Measurements from ENCODE around the gene C14orf93. TPM values are rescaled to one million over a fixed set of nuclear protein-coding genes. Genes with fewer than 3 reads are reported as not detected.

C14orf93 gene
- total and polyA plus RNA-seq, 9 of the 15 experiments (the other 6 are each of a cell fraction or from before 2014, with no cell fraction given): 2.2 to 22.4 (median 16.1) TPM

- TF ChIP-seq ATF3 (IDR thresholded peaks at IDR 0.05) (no peak), ATF3 (CRISPR knock-in tag; conservative IDR thresholded peaks at IDR 0.05) (no peak; the same call in 1 of the 2 replicates), ZSCAN32 (CRISPR knock-in tag; IDR thresholded peaks at IDR 0.05) (no peak), ATF7 (IDR thresholded peaks at IDR 0.05) (peak; percentile 52), NR4A1 (CRISPR knock-in tag; IDR thresholded peaks at IDR 0.05) (no peak), NR4A1 (tag; IDR thresholded peaks at IDR 0.05) (no peak), TEAD1 (CRISPR knock-in tag; IDR thresholded peaks at IDR 0.05) (peak in 1 of 2 experiments; percentile 32; a peak in 1 of 4 replicates), GABPB1 (CRISPR knock-in tag; IDR thresholded peaks at IDR 0.05) (peak; percentile 72; the same call in 1 of the 2 replicates), MTA1 (IDR thresholded peaks at IDR 0.05; ENCODE audit: borderline replicate concordance) (no peak), ZNF263 (CRISPR knock-in tag; IDR thresholded peaks at IDR 0.05; ENCODE audit: borderline replicate concordance) (0 out of 2 replicates have a peak, but pooled peaks have one; percentile 15), ZNF764 (CRISPR knock-in tag; IDR thresholded peaks at IDR 0.05; ENCODE audit: low read depth) (no peak), PHTF2 (CRISPR knock-in tag; IDR thresholded peaks at IDR 0.05) (0 out of 2 replicates have a peak, but pooled peaks have one; percentile 9), POLR2A (conservative IDR thresholded peaks at IDR 0.05) (peak; percentile 67), SNIP1 (IDR thresholded peaks at IDR 0.05; ENCODE audit: low read depth) (no peak), LCOR (CRISPR knock-in tag; IDR thresholded peaks at IDR 0.05) (peak; percentile 74; the same call in 1 of the 2 replicates), ZNF3 (CRISPR knock-in tag; IDR thresholded peaks at IDR 0.05) (no peak), GTF2F1 (IDR thresholded peaks at IDR 0.05; ENCODE audit: low read depth, low read length) (no peak)
- TF ChIP-seq, protein P1, sequence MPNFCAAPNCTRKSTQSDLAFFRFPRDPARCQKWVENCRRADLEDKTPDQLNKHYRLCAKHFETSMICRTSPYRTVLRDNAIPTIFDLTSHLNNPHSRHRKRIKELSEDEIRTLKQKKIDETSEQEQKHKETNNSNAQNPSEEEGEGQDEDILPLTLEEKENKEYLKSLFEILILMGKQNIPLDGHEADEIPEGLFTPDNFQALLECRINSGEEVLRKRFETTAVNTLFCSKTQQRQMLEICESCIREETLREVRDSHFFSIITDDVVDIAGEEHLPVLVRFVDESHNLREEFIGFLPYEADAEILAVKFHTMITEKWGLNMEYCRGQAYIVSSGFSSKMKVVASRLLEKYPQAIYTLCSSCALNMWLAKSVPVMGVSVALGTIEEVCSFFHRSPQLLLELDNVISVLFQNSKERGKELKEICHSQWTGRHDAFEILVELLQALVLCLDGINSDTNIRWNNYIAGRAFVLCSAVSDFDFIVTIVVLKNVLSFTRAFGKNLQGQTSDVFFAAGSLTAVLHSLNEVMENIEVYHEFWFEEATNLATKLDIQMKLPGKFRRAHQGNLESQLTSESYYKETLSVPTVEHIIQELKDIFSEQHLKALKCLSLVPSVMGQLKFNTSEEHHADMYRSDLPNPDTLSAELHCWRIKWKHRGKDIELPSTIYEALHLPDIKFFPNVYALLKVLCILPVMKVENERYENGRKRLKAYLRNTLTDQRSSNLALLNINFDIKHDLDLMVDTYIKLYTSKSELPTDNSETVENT (CRISPR knock-in tag; IDR thresholded peaks at IDR 0.05): peak; percentile 26; the same call in 1 of the 2 replicates
- TF ChIP-seq, protein P2, sequence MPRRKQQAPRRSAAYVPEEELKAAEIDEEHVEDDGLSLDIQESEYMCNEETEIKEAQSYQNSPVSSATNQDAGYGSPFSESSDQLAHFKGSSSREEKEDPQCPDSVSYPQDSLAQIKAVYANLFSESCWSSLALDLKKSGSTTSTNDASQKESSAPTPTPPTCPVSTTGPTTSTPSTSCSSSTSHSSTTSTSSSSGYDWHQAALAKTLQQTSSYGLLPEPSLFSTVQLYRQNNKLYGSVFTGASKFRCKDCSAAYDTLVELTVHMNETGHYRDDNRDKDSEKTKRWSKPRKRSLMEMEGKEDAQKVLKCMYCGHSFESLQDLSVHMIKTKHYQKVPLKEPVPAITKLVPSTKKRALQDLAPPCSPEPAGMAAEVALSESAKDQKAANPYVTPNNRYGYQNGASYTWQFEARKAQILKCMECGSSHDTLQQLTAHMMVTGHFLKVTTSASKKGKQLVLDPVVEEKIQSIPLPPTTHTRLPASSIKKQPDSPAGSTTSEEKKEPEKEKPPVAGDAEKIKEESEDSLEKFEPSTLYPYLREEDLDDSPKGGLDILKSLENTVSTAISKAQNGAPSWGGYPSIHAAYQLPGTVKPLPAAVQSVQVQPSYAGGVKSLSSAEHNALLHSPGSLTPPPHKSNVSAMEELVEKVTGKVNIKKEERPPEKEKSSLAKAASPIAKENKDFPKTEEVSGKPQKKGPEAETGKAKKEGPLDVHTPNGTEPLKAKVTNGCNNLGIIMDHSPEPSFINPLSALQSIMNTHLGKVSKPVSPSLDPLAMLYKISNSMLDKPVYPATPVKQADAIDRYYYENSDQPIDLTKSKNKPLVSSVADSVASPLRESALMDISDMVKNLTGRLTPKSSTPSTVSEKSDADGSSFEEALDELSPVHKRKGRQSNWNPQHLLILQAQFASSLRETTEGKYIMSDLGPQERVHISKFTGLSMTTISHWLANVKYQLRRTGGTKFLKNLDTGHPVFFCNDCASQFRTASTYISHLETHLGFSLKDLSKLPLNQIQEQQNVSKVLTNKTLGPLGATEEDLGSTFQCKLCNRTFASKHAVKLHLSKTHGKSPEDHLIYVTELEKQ (CRISPR knock-in tag; IDR thresholded peaks at IDR 0.05): no peak
- TF ChIP-seq, protein P3, sequence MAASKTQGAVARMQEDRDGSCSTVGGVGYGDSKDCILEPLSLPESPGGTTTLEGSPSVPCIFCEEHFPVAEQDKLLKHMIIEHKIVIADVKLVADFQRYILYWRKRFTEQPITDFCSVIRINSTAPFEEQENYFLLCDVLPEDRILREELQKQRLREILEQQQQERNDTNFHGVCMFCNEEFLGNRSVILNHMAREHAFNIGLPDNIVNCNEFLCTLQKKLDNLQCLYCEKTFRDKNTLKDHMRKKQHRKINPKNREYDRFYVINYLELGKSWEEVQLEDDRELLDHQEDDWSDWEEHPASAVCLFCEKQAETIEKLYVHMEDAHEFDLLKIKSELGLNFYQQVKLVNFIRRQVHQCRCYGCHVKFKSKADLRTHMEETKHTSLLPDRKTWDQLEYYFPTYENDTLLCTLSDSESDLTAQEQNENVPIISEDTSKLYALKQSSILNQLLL (CRISPR knock-in tag; IDR thresholded peaks at IDR 0.05; ENCODE audit: borderline replicate concordance): no peak
Measured at GRCh38 chr14:23057757-23058653, 48.1 kb upstream of the C14orf93 start (continued).
